DND-41 (cell line): ENCODE measurements around the gene PSMG3.

Experiments used
- ATAC-seq: fragments of 200-7000 bp; cut with Tn5 transposase; 3 replicates; pipeline ENCODE4 v1.9.1; 2021; ENCODE audit warnings: low read depth; ENCODE audit not compliant: insufficient read depth
- DNase-seq: peaks from one replicate; pipeline ENCODE4 v3.0.0-alpha.2; 2020
- H2AFZ ChIP-seq: 2 replicates; pipeline ENCODE4 v1.6.0; 2012; ENCODE audit warnings: low read depth, low read length
- H3K27ac ChIP-seq: 2 replicates; pipeline ENCODE4 v1.5.1; 2012; ENCODE audit warnings: low read length, inconsistent platforms
- H3K27me3 ChIP-seq: fragments of 200-600 bp; sonication (generic); 2 replicates; pipeline ENCODE4 v1.6.0; 2012; ENCODE audit warnings: low read length, mild to moderate bottlenecking, inconsistent platforms; ENCODE audit not compliant: insufficient read depth, poor library complexity
- H3K36me3 ChIP-seq: 2 replicates; pipeline ENCODE4 v1.5.1; 2012; ENCODE audit warnings: low read length, inconsistent platforms; ENCODE audit not compliant: insufficient read depth
- H3K4me1 ChIP-seq: 2 replicates; pipeline ENCODE4 v1.5.1; 2012; ENCODE audit warnings: mild to moderate bottlenecking, low read length; ENCODE audit not compliant: insufficient read depth
- H3K4me2 ChIP-seq: 2 replicates; pipeline ENCODE4 v1.6.0; 2012; ENCODE audit warnings: mild to moderate bottlenecking, moderate library complexity, low read length, inconsistent platforms; ENCODE audit not compliant: insufficient read depth
- H3K4me3 ChIP-seq, 2 experiments: fragments of 200-600 bp in 1 of 2; shearing (Covaris generic) in 1 of 2; 2 replicates each; pipeline ENCODE4 v1.5.1; 2012 to 2016; ENCODE audit warnings: inconsistent platforms in 2 of 2, low read length in 2 of 2, mild to moderate bottlenecking in 2 of 2, low read depth in 1 of 2, moderate library complexity in 1 of 2
- H3K79me2 ChIP-seq: 2 replicates; pipeline ENCODE4 v1.6.0; 2012; ENCODE audit warnings: low read length, inconsistent platforms; ENCODE audit not compliant: insufficient read depth
- H3K9ac ChIP-seq: 2 replicates; pipeline ENCODE4 v1.6.0; 2012; ENCODE audit warnings: low read depth, mild to moderate bottlenecking, inconsistent platforms, low read length, moderate library complexity
- H3K9me3 ChIP-seq: 2 replicates; pipeline ENCODE4 v1.5.1; 2012; ENCODE audit warnings: low read length, moderate library complexity, mild to moderate bottlenecking, inconsistent platforms; ENCODE audit not compliant: insufficient read depth, severe bottlenecking
- H4K20me1 ChIP-seq: 2 replicates; pipeline ENCODE4 v1.6.0; 2012; ENCODE audit warnings: low read length; ENCODE audit not compliant: insufficient read depth
- CTCF ChIP-seq: IDR thresholded peaks from 2 replicates; pipeline ENCODE4 v1.5.1; 2012; ENCODE audit warnings: borderline replicate concordance, low read length, moderate library complexity, mild to moderate bottlenecking; ENCODE audit not compliant: poor library complexity, severe bottlenecking; ENCODE audit errors: extremely low read depth
- EZH2 ChIP-seq: IDR thresholded peaks from 3 replicates; pipeline ENCODE4 v1.6.1; 2012; ENCODE audit warnings: borderline replicate concordance, low read depth, mild to moderate bottlenecking, moderate library complexity, low read length, inconsistent platforms; ENCODE audit not compliant: severe bottlenecking

Gene PSMG3

GRCh38 chr7:1558841-1559625 lies 10.8 kb downstream of the PSMG3 start:
- Histone ChIP-seq H2AFZ (no peak overlapping the region), H3K4me2 (no peak overlapping the region), H3K36me3 (no peaks in the 10 kb centered on the region), H3K27ac (no peak overlapping the region), H3K9ac (no peak overlapping the region), H3K79me2 (no peaks in the 10 kb centered on the region), H3K27me3 (no peaks in the 10 kb centered on the region), H3K4me1 (no peaks in the 10 kb centered on the region), H3K4me3 (no peak overlapping the region), H3K9me3 (no peaks in the 10 kb centered on the region), H4K20me1 (no peaks in the 10 kb centered on the region)
- TF ChIP-seq CTCF = no peak
- DNase-seq (no peak), ATAC-seq (no peak)

- no peak overlapping the region for H3K9ac ChIP-seq
- H3K9me3 ChIP-seq = no peaks in the 10 kb centered on the region
- ATAC-seq (no peak; the same call in 2 of the 3 replicates), DNase-seq (no peak)
- no peaks in the 10 kb centered on the region for H3K79me2 ChIP-seq
- TF ChIP-seq EZH2 = no peak
- TF ChIP-seq CTCF = peak; percentile 10
- no peaks in the 10 kb centered on the region for H3K36me3 ChIP-seq
- H3K27ac ChIP-seq = no peak overlapping the region
- no peaks in the 10 kb centered on the region for H4K20me1 ChIP-seq
- H3K4me3 ChIP-seq = no peak overlapping the region
- H3K27me3 ChIP-seq = no peaks in the 10 kb centered on the region
- no peak overlapping the region for H3K4me2 ChIP-seq
- H2AFZ ChIP-seq = no peak overlapping the region
- no peaks in the 10 kb centered on the region for H3K4me1 ChIP-seq
Measured at GRCh38 chr7:1558181-1558811, 11.5 kb downstream of the PSMG3 start.

- ATAC-seq (no peak), DNase-seq (no peak)
- Histone ChIP-seq H3K4me2 (no peak overlapping the region), H2AFZ (no peak overlapping the region), H3K4me1 (no peaks in the 10 kb centered on the region), H4K20me1 (no peaks in the 10 kb centered on the region), H3K9me3 (no peaks in the 10 kb centered on the region), H3K27me3 (no peaks in the 10 kb centered on the region), H3K4me3 (no peak overlapping the region), H3K79me2 (no peaks in the 10 kb centered on the region), H3K36me3 (no peaks in the 10 kb centered on the region), H3K9ac (no peak overlapping the region), H3K27ac (no peak overlapping the region)
- TF ChIP-seq CTCF = no peak
Measured at GRCh38 chr7:1557771-1558170, 12.1 kb downstream of the PSMG3 start.

GRCh38 chr7:1557006-1557405 lies 12.8 kb downstream of the PSMG3 start:
- H3K9me3 ChIP-seq = no peaks in the 10 kb centered on the region
- no peaks in the 10 kb centered on the region for H4K20me1 ChIP-seq
- no peak overlapping the region for H3K4me2 ChIP-seq
- TF ChIP-seq EZH2 = no peak
- TF ChIP-seq CTCF = no peak
- no peak overlapping the region for H3K4me3 ChIP-seq
- H3K36me3 ChIP-seq = no peaks in the 10 kb centered on the region
- no peaks in the 10 kb centered on the region for H3K27me3 ChIP-seq
- no peaks in the 10 kb centered on the region for H3K79me2 ChIP-seq
- H3K27ac ChIP-seq = no peak overlapping the region
- no peak overlapping the region for H2AFZ ChIP-seq
- no peak overlapping the region for H3K9ac ChIP-seq
- no peaks in the 10 kb centered on the region for H3K4me1 ChIP-seq
- no peak for ATAC-seq
- DNase-seq = no peak
